Neural cell (in vitro differentiated cells): ENCODE measurements around the gene FOXO3.

ENCODE experiments used
- TAF1 ChIP-seq: IDR thresholded peaks from 2 replicates; pipeline ENCODE4 v1.6.1; 2012; ENCODE audit warnings: low read depth
- TF ChIP-seq, protein P1 (sequence below): fragments of 450-650 bp; IDR thresholded peaks from 2 replicates; pipeline ENCODE4 v1.5.1; 2014; ENCODE audit warnings: antibody characterized with exemption, mild to moderate bottlenecking, moderate library complexity; ENCODE audit not compliant: poor library complexity, severe bottlenecking
- TF ChIP-seq, protein P2 (sequence below): IDR thresholded peaks from 2 replicates; pipeline ENCODE4 v1.6.1; 2012; ENCODE audit warnings: borderline replicate concordance

DNA sequence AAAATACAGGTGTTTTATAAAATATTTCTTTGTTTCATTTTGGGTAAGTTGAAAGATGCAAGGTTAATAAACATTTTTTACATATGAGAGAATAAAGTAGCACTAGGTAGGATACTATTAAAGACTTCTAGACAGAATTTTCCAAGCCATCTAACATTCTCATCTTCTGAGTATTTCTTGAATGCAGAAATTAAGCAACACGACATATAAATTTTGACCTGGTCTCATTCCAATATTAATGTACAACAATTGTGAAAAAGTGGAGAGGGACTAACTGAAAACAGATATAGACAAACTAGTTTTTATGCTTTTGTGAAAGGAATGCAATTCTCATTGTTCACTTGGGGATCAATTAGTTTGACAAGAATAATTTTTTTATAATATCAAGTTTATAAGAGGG, 11.5 kb upstream of the FOXO3 start:
- TF ChIP-seq, protein P1, sequence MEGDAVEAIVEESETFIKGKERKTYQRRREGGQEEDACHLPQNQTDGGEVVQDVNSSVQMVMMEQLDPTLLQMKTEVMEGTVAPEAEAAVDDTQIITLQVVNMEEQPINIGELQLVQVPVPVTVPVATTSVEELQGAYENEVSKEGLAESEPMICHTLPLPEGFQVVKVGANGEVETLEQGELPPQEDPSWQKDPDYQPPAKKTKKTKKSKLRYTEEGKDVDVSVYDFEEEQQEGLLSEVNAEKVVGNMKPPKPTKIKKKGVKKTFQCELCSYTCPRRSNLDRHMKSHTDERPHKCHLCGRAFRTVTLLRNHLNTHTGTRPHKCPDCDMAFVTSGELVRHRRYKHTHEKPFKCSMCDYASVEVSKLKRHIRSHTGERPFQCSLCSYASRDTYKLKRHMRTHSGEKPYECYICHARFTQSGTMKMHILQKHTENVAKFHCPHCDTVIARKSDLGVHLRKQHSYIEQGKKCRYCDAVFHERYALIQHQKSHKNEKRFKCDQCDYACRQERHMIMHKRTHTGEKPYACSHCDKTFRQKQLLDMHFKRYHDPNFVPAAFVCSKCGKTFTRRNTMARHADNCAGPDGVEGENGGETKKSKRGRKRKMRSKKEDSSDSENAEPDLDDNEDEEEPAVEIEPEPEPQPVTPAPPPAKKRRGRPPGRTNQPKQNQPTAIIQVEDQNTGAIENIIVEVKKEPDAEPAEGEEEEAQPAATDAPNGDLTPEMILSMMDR = no peak
- TF ChIP-seq, protein P2, sequence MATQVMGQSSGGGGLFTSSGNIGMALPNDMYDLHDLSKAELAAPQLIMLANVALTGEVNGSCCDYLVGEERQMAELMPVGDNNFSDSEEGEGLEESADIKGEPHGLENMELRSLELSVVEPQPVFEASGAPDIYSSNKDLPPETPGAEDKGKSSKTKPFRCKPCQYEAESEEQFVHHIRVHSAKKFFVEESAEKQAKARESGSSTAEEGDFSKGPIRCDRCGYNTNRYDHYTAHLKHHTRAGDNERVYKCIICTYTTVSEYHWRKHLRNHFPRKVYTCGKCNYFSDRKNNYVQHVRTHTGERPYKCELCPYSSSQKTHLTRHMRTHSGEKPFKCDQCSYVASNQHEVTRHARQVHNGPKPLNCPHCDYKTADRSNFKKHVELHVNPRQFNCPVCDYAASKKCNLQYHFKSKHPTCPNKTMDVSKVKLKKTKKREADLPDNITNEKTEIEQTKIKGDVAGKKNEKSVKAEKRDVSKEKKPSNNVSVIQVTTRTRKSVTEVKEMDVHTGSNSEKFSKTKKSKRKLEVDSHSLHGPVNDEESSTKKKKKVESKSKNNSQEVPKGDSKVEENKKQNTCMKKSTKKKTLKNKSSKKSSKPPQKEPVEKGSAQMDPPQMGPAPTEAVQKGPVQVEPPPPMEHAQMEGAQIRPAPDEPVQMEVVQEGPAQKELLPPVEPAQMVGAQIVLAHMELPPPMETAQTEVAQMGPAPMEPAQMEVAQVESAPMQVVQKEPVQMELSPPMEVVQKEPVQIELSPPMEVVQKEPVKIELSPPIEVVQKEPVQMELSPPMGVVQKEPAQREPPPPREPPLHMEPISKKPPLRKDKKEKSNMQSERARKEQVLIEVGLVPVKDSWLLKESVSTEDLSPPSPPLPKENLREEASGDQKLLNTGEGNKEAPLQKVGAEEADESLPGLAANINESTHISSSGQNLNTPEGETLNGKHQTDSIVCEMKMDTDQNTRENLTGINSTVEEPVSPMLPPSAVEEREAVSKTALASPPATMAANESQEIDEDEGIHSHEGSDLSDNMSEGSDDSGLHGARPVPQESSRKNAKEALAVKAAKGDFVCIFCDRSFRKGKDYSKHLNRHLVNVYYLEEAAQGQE = no peak
- TF ChIP-seq TAF1 = no peak
